ENCODE results near the gene MRPL54. TPM values are rescaled to one million over a fixed set of nuclear protein-coding genes. Genes with fewer than 3 reads are reported as not detected.

The MRPL54 gene
- total RNA-seq, 1 donor from 2014 or later, result 53.2 TPM

- no peak overlapping the region for H3K4me3 Mint-ChIP-seq (ENCODE audit: unreplicated experiment)
- DNase-seq (ENCODE audit: extremely low spot score, unreplicated experiment), result no peak
- H3K4me1 Mint-ChIP-seq (ENCODE audit: unreplicated experiment), result peaks cover 14% of the 10 kb centered on the region
- no peaks in the 10 kb centered on the region for H3K27me3 Mint-ChIP-seq (ENCODE audit: unreplicated experiment)
- no peaks in the 10 kb centered on the region for H3K9me3 Mint-ChIP-seq (ENCODE audit: unreplicated experiment)
- H3K36me3 Mint-ChIP-seq (ENCODE audit: unreplicated experiment), result peaks cover 10% of the 10 kb centered on the region
- no peak overlapping the region for H3K27ac Mint-ChIP-seq (ENCODE audit: unreplicated experiment)
- TF ChIP-seq CTCF (IDR thresholded peaks at IDR 0.05), result no peak
Observed at GRCh38 chr19:3766520-3766919, 4.0 kb downstream of the MRPL54 start.

- DNase-seq (ENCODE audit: extremely low spot score, unreplicated experiment), result no peak
- Mint-ChIP-seq H3K4me3 (ENCODE audit: unreplicated experiment) (no peak overlapping the region), H3K9me3 (ENCODE audit: unreplicated experiment) (no peaks in the 10 kb centered on the region), H3K4me1 (ENCODE audit: unreplicated experiment) (peaks cover 9% of the 10 kb centered on the region), H3K27me3 (ENCODE audit: unreplicated experiment) (no peaks in the 10 kb centered on the region), H3K27ac (ENCODE audit: unreplicated experiment) (no peak overlapping the region), H3K36me3 (ENCODE audit: unreplicated experiment) (peaks cover 10% of the 10 kb centered on the region)
- TF ChIP-seq CTCF (IDR thresholded peaks at IDR 0.05), result no peak
Observed at GRCh38 chr19:3767050-3767449, 4.6 kb downstream of the MRPL54 start.

- H3K27ac Mint-ChIP-seq (ENCODE audit: unreplicated experiment), result no peak overlapping the region
- H3K36me3 Mint-ChIP-seq (ENCODE audit: unreplicated experiment), result peaks cover 10% of the 10 kb centered on the region
- H3K4me3 Mint-ChIP-seq (ENCODE audit: unreplicated experiment), result no peak overlapping the region
- H3K9me3 Mint-ChIP-seq (ENCODE audit: unreplicated experiment), result no peaks in the 10 kb centered on the region
- H3K27me3 Mint-ChIP-seq (ENCODE audit: unreplicated experiment), result no peaks in the 10 kb centered on the region
- no peak for TF ChIP-seq CTCF (IDR thresholded peaks at IDR 0.05)
- DNase-seq (ENCODE audit: extremely low spot score, unreplicated experiment), result no peak
- H3K4me1 Mint-ChIP-seq (ENCODE audit: unreplicated experiment), result peaks cover 2% of the 10 kb centered on the region
Observed at GRCh38 chr19:3768015-3768747, 5.7 kb downstream of the MRPL54 start.

- Mint-ChIP-seq H3K27ac (ENCODE audit: unreplicated experiment) (no peak overlapping the region), H3K9me3 (ENCODE audit: unreplicated experiment) (no peaks in the 10 kb centered on the region), H3K36me3 (ENCODE audit: unreplicated experiment) (peaks cover 10% of the 10 kb centered on the region), H3K27me3 (ENCODE audit: unreplicated experiment) (no peaks in the 10 kb centered on the region), H3K4me1 (ENCODE audit: unreplicated experiment) (no peaks in the 10 kb centered on the region), H3K4me3 (ENCODE audit: unreplicated experiment) (no peak overlapping the region)
- no peak for TF ChIP-seq CTCF (IDR thresholded peaks at IDR 0.05)
- no peak for DNase-seq (ENCODE audit: extremely low spot score, unreplicated experiment)
Observed at GRCh38 chr19:3768748-3769099, 6.2 kb downstream of the MRPL54 start.

- no peaks in the 10 kb centered on the region for H3K9me3 Mint-ChIP-seq (ENCODE audit: unreplicated experiment)
- H3K27me3 Mint-ChIP-seq (ENCODE audit: unreplicated experiment), result no peaks in the 10 kb centered on the region
- no peak for DNase-seq (ENCODE audit: extremely low spot score, unreplicated experiment)
- no peak overlapping the region for H3K4me3 Mint-ChIP-seq (ENCODE audit: unreplicated experiment)
- H3K36me3 Mint-ChIP-seq (ENCODE audit: unreplicated experiment), result peaks cover 10% of the 10 kb centered on the region
- no peaks in the 10 kb centered on the region for H3K4me1 Mint-ChIP-seq (ENCODE audit: unreplicated experiment)
- TF ChIP-seq CTCF (IDR thresholded peaks at IDR 0.05), result no peak
- H3K27ac Mint-ChIP-seq (ENCODE audit: unreplicated experiment), result no peak overlapping the region
Observed at GRCh38 chr19:3769494-3769893, 7.0 kb downstream of the MRPL54 start.
